Endothelial cell of umbilical vein (primary cell): Measurements from ENCODE around the gene C1QTNF7. TPM values are rescaled to one million over a fixed set of nuclear protein-coding genes. Genes with fewer than 3 reads are reported as not detected.

Experiments used
- BruUV-seq: library from RNA; stranded (reverse); fragments of 400-500 nt; replicated peaks from 2 replicates; lab custom pipeline; 2021; lab: Mats Ljungman, UMichigan
- CTCF ChIA-PET: fragments of 300-600, 350-600 bp; sonication (Branson Sonifier 250); formaldehyde crosslinking; loops from one replicate; lab custom pipeline; 2021; ENCODE audit warnings: antibody characterized with exemption, inconsistent platforms; lab: Charles Lee
- POLR2A ChIA-PET: fragments of 300-600, 350-600 bp; sonication (Branson Sonifier 250); formaldehyde crosslinking; loops from one replicate; lab custom pipeline; 2021; ENCODE audit warnings: antibody characterized with exemption, inconsistent platforms; lab: Charles Lee
- DNase-seq: peaks from one replicate; pipeline ENCODE4 v3.0.0-alpha.2; 2011; ENCODE audit warnings: low read depth, low spot score
- FAIRE-seq: peaks from 2 replicates; lab custom pipeline; 2011; peaks lifted over from hg19 to GRCh38; lab: Jason Lieb, UNC
- H2AFZ ChIP-seq: 2 replicates; pipeline ENCODE4 v1.6.0; 2012; ENCODE audit warnings: low read depth, low read length, control low read depth, inconsistent platforms
- H3K27ac ChIP-seq: 2 replicates; pipeline ENCODE4 v1.5.1; 2011; ENCODE audit warnings: low read depth, mild to moderate bottlenecking, control low read depth, low read length, moderate library complexity; ENCODE audit not compliant: insufficient read depth
- H3K27me3 ChIP-seq, 2 experiments: 2 replicates each; pipeline versions ENCODE4 v1.6.0 to v1.6.1; 2011; ENCODE audit warnings: low read length in 2 of 2, mixed read lengths in 1 of 2; ENCODE audit not compliant: control insufficient read depth in 2 of 2, insufficient read depth in 2 of 2
- H3K36me3 ChIP-seq, 2 experiments: 2 replicates in 1 of 2; 3 replicates in 1 of 2; pipeline ENCODE4 v1.5.1; 2011; ENCODE audit warnings: low read length in 2 of 2, mild to moderate bottlenecking in 1 of 2, moderate library complexity in 1 of 2; ENCODE audit not compliant: control insufficient read depth in 2 of 2, insufficient read depth in 2 of 2; ENCODE audit errors: extremely low read depth in 1 of 2
- H3K4me1 ChIP-seq: 3 replicates; pipeline ENCODE4 v1.5.1; 2011; ENCODE audit warnings: mild to moderate bottlenecking, low read length; ENCODE audit not compliant: control insufficient read depth, insufficient read depth; ENCODE audit errors: extremely low read depth
- H3K4me2 ChIP-seq: 2 replicates; pipeline ENCODE4 v1.6.1; 2011; ENCODE audit warnings: low read length, control low read depth, mixed read lengths; ENCODE audit not compliant: insufficient read depth
- H3K4me3 ChIP-seq, 3 experiments: fragments of 200-600 bp in 1 of 3; sonication (generic), shearing (Covaris generic) in 1 of 3; replicated peaks in 1 of 3; 2 replicates each; pipeline ENCODE4 v1.5.1; 2011 to 2016; ENCODE audit warnings: control low read depth in 3 of 3, low read length in 3 of 3, mild to moderate bottlenecking in 2 of 3, inconsistent platforms in 1 of 3, low read depth in 1 of 3, moderate library complexity in 1 of 3; ENCODE audit not compliant: insufficient read depth in 1 of 3
- H3K79me2 ChIP-seq: 2 replicates; pipeline ENCODE4 v1.6.0; 2012; ENCODE audit warnings: low read length, inconsistent platforms; ENCODE audit not compliant: control insufficient read depth, insufficient read depth
- H3K9ac ChIP-seq: replicated peaks from 2 replicates; pipeline ENCODE3; 2011; ENCODE audit warnings: low read length, control low read depth; ENCODE audit not compliant: insufficient read depth; ENCODE audit errors: extremely low read depth
- H3K9me1 ChIP-seq: replicated peaks from 3 replicates; pipeline ENCODE4 v1.6.0; 2011; ENCODE audit warnings: mild to moderate bottlenecking, low read length; ENCODE audit not compliant: control insufficient read depth, insufficient read depth; ENCODE audit errors: extremely low read depth
- H3K9me3 ChIP-seq: replicated peaks from 2 replicates; pipeline ENCODE4 v1.5.1; 2012; ENCODE audit warnings: low read length, inconsistent platforms; ENCODE audit not compliant: control insufficient read depth, insufficient read depth
- H4K20me1 ChIP-seq: replicated peaks from 2 replicates; pipeline ENCODE3; 2011; ENCODE audit warnings: mild to moderate bottlenecking, low read length; ENCODE audit not compliant: control insufficient read depth, insufficient read depth; ENCODE audit errors: extremely low read depth
- EZH2 ChIP-seq: IDR thresholded peaks from 2 replicates; pipeline ENCODE4 v1.6.1; 2012; ENCODE audit warnings: borderline replicate concordance, low read depth, mild to moderate bottlenecking, moderate library complexity, low read length, inconsistent platforms; ENCODE audit not compliant: severe bottlenecking
- FOS ChIP-seq: IDR thresholded peaks from 2 replicates; pipeline ENCODE4 v1.6.1; 2011; ENCODE audit warnings: mild to moderate bottlenecking, low read length, moderate library complexity, borderline replicate concordance; ENCODE audit not compliant: insufficient read depth
- GATA2 ChIP-seq: IDR thresholded peaks from 2 replicates; pipeline ENCODE4 v1.7.0; 2011; ENCODE audit warnings: low read depth, mild to moderate bottlenecking, moderate library complexity, mixed read lengths, low read length; ENCODE audit not compliant: insufficient read length, insufficient read depth
- JUN ChIP-seq: IDR thresholded peaks from 2 replicates; pipeline ENCODE4 v1.6.1; 2011; ENCODE audit warnings: borderline replicate concordance, low read depth; ENCODE audit not compliant: insufficient read length, insufficient read depth
- MYC ChIP-seq: IDR thresholded peaks from one replicate; pipeline ENCODE4 v1.6.1; 2011; ENCODE audit warnings: mild to moderate bottlenecking, low read depth, low read length
- POLR2A ChIP-seq: IDR thresholded peaks from 2 replicates; pipeline ENCODE4 v1.6.1; 2012; ENCODE audit warnings: low read depth, mild to moderate bottlenecking, control low read depth, low read length
- POLR2AphosphoS5 ChIP-seq: IDR thresholded peaks from 2 replicates; pipeline ENCODE4 v1.6.1; 2012; ENCODE audit warnings: low read depth, mild to moderate bottlenecking, control low read depth, low read length, moderate library complexity; ENCODE audit not compliant: insufficient read depth
- dilution Hi-C: fragments of 300-500 bp; cut with MboI; formaldehyde crosslinking; loops from one replicate; pipeline ENCODE4 v1.15.0; 2019; ENCODE audit warnings: low sequenced_read_pairs; ENCODE audit not compliant: extremely low pct_ligation_motif_present
- intact Hi-C: fragments of 100-400 bp; cut with micrococcal nuclease; formaldehyde crosslinking; loops from one replicate; pipeline ENCODE4 v1.10.0; 2022
- polyA plus RNA-seq, 4 experiments: library from polyadenylated mRNA; depleted of rRNA in 3 of 4; stranded (reverse) in 3 of 4; unstranded in 1 of 4; fragments of >200 nt; gene quantifications; 2 replicates each; pipeline versions ENCODE4 v1.2.1 to v1.2.3, GENCODE V29; 2011 to 2012; ENCODE audit warnings: missing spikeins in 1 of 4
- total RNA-seq: library from RNA; stranded (reverse); gene quantifications from 2 replicates; pipeline ENCODE4 v1.2.3, GENCODE V29; 2021
- TF ChIP-seq, protein P1 (sequence below): IDR thresholded peaks from 2 replicates; pipeline ENCODE4 v1.6.1; 2011; ENCODE audit not compliant: insufficient read depth, insufficient read length
- TF ChIP-seq, protein P2 (sequence below), 2 donors: IDR thresholded peaks; 1 replicate in 1 of 2; 2 replicates in 1 of 2; pipeline ENCODE4 v1.5.1; 2011; ENCODE audit warnings: low read length in 2 of 2, mild to moderate bottlenecking in 2 of 2, moderate library complexity in 2 of 2, control low read depth in 1 of 2, inconsistent platforms in 1 of 2, low read depth in 1 of 2; ENCODE audit not compliant: insufficient read depth in 1 of 2; ENCODE audit errors: extremely low read depth in 1 of 2

The C1QTNF7 gene
- total and polyA plus RNA-seq, 2 donors (not counting 3 experiments of a cell fraction or from before 2014, with no cell fraction given): not detected

DNA sequence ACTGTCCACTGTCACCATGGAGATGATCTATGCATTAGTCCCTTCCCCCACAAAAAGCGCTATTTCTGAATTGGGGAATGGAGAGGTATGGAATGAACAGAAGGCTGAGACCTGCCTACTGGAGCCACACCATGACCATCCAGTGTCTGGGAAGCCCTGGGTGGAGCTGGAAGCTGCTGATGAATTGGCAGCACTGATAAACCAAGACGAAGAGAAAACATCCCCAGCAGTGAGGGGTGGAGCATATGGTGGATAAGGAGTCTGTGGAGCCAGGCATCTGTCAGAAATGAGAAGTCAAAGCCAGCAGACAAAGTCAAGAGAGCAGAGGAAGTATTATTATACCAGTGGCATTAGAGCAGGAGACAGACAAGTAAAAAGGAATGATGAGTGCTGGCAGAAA, 55.0 kb downstream of the C1QTNF7 start:
- H3K36me3 ChIP-seq: no peaks in the 10 kb centered on the region
- H3K4me1 ChIP-seq: peaks cover 10% of the 10 kb centered on the region
- no peaks in the 10 kb centered on the region for H3K27me3 ChIP-seq
- no peak overlapping the region for H3K4me3 ChIP-seq
- ChIA-PET POLR2A (no interaction called here), CTCF (no interaction called here)
- H4K20me1 ChIP-seq: no peaks in the 10 kb centered on the region
- no peak overlapping the region for H3K4me2 ChIP-seq
- BruUV-seq: no TSS peak
- DNase-seq (no peak), FAIRE-seq (no peak)
- no peaks in the 10 kb centered on the region for H3K9me3 ChIP-seq
- TF ChIP-seq FOS (no peak), JUN (no peak), POLR2A (no peak), GATA2 (no peak), MYC (no peak), POLR2AphosphoS5 (no peak)
- TF ChIP-seq, protein P1, sequence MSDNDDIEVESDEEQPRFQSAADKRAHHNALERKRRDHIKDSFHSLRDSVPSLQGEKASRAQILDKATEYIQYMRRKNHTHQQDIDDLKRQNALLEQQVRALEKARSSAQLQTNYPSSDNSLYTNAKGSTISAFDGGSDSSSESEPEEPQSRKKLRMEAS: no peak
- H3K79me2 ChIP-seq: no peaks in the 10 kb centered on the region
- no peak overlapping the region for H2AFZ ChIP-seq
- H3K9me1 ChIP-seq: no peaks in the 10 kb centered on the region
- dilution Hi-C loops (no loop called here), intact Hi-C loops (no loop called here)
- H3K9ac ChIP-seq: no peak overlapping the region
- H3K27ac ChIP-seq: no peak overlapping the region

DNA sequence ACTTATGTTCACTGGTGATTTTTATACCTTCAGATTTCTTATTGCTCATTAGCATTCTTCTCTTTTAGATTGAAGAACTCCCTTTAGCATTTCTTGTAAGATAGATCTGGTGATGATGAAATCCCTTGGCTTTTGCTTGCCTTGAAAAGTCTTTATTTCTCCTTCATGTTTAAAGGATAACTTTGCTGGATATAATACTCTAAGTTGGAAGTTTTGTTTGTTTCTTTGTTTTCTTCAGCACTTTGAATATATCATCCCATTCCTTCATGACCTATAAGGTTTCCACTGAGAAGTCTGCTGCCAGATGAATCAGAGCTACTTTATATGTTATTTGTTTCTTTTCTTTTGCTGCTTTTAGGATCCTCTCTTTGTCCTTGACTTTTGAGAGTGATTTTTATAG, 60.3 kb downstream of the C1QTNF7 start:
- H2AFZ ChIP-seq: no peak overlapping the region
- no peak overlapping the region for H3K4me3 ChIP-seq
- dilution Hi-C loops (no loop called here), intact Hi-C loops (no loop called here)
- H3K36me3 ChIP-seq: no peaks in the 10 kb centered on the region
- H3K9me1 ChIP-seq: no peaks in the 10 kb centered on the region
- H3K4me2 ChIP-seq: no peak overlapping the region
- TF ChIP-seq JUN (no peak), GATA2 (no peak), FOS (no peak), MYC (no peak), POLR2A (no peak), POLR2AphosphoS5 (no peak), EZH2 (no peak)
- TF ChIP-seq, protein P1: no peak
- TF ChIP-seq, protein P2, sequence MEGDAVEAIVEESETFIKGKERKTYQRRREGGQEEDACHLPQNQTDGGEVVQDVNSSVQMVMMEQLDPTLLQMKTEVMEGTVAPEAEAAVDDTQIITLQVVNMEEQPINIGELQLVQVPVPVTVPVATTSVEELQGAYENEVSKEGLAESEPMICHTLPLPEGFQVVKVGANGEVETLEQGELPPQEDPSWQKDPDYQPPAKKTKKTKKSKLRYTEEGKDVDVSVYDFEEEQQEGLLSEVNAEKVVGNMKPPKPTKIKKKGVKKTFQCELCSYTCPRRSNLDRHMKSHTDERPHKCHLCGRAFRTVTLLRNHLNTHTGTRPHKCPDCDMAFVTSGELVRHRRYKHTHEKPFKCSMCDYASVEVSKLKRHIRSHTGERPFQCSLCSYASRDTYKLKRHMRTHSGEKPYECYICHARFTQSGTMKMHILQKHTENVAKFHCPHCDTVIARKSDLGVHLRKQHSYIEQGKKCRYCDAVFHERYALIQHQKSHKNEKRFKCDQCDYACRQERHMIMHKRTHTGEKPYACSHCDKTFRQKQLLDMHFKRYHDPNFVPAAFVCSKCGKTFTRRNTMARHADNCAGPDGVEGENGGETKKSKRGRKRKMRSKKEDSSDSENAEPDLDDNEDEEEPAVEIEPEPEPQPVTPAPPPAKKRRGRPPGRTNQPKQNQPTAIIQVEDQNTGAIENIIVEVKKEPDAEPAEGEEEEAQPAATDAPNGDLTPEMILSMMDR (IDR thresholded peaks at IDR 0.05; ENCODE audit: extremely low read depth in 1 of 2, insufficient read depth in 1 of 2, low read depth in 1 of 2, low read length in 2 of 2): no peak
- H3K4me1 ChIP-seq: no peaks in the 10 kb centered on the region
- no peaks in the 10 kb centered on the region for H3K9me3 ChIP-seq
- H4K20me1 ChIP-seq: no peaks in the 10 kb centered on the region
- CTCF ChIA-PET: interaction anchor here (1.6 kb wide), 1 partner anchor 468 kb away, joined by 5 read pairs; no protein-coding TSS in a partner anchor
- no peaks in the 10 kb centered on the region for H3K79me2 ChIP-seq
- H3K9ac ChIP-seq: no peak overlapping the region
- BruUV-seq: no TSS peak
- H3K27ac ChIP-seq: no peak overlapping the region
- POLR2A ChIA-PET: no interaction called here
- DNase-seq: no peak
- FAIRE-seq: no peak
- H3K27me3 ChIP-seq: no peaks in the 10 kb centered on the region
